ENCODE data around the gene RUNDC3A. TPM values are rescaled to one million over a fixed set of nuclear protein-coding genes. Genes with fewer than 3 reads are reported as not detected.

The RUNDC3A gene
- total and polyA plus RNA-seq, 2 of the 13 experiments (the other 11 are each of a cell fraction or from before 2014, with no cell fraction given) = 0.25 TPM; not detected in 1

- 0 out of 2 replicates have a peak, but pooled peaks have one; percentile 17 for TF ChIP-seq ZNF776 (CRISPR knock-in tag; IDR thresholded peaks at IDR 0.05)
Measured at GRCh38 chr17:44324092-44324570, 15.7 kb downstream of the RUNDC3A start (continued).

DNA sequence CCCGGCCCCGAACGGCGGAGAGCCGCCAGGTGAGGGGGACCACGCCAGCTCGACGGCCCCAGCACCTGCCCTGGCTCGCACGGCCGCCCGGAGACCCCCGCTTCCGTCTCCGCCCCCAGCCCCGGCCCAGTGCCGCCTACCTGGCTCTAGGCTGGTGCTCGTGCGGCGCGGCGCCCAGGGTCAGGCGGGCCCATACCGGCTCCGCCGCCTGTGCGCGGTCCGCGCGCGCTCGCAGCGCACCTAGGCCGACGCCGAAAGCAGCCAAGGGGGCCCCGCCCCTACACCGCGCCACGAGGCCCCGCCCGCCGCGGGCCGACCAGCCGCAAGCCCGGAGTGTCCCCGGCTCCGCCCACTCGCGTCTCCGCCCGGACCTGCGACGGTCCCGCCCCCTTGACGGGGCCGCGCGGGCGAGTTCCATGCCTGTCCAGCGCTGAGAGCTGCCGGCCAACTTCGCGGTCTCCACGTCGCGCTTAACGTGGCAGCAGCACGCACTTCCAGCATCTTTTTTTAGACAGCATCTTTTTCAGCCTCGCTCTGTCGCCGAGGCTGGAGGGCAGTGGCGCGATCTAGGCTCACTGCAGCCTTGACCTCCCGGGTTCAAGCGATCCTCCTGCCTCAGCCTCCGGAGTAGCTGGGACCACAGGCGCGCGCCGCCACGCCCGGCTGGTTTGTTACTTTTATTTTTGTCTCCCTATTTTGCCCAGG lies 16.3 kb downstream of the RUNDC3A start, which contains the start of gene SLC25A39:
SLC25A39 (minus strand) TSS at position 253 of the 705 bp plus-strand sequence. CDS start 1,261 bp downstream, outside the sequence.
- POLR2A ChIA-PET = interaction anchor here (0.5 to 1.9 kb wide), 8 partner anchors 12 to 142 kb away, joined by 3 to 8 read pairs (median 6); partner anchors contain the start of genes ATXN7L3, GRN, TMUB2 and UBTF
- intact Hi-C loops (cut with micrococcal nuclease; ENCODE audit: unreplicated experiment) (loop anchor here (2.0 to 10.0 kb wide), 3 partner anchors 50 to 122 kb away; partner anchors contain the start of gene UBTF), in situ Hi-C loops (cut with HindIII; ENCODE audit: extremely low pct_ligation_motif_present, low pct_unique_long_range_greater_than_20kb) (loop anchor here (5.0 kb wide), 1 partner anchor 102 kb away; no protein-coding TSS in a partner anchor)
- CTCF ChIA-PET (ENCODE audit: low intra/inter-chr PET ratio, low total read pairs) = no interaction called here
- Histone ChIP-seq H3K27ac (ENCODE audit: extremely low read length, insufficient read depth, low read length) (peak within 1 kb of the TSS; percentile 61), H3K4me3 (replicated peaks in 1 of 3; ENCODE audit: insufficient read depth in 1 of 3, low read depth in 2 of 3, low read length in 3 of 3) (peak within 1 kb of the TSS; percentile 78 to 97 (median 91)), H3K9ac (ENCODE audit: insufficient read depth, low read depth, low read length) (peak within 1 kb of the TSS; percentile 90), H3K4me1 (ENCODE audit: insufficient read depth, low read length) (peaks cover 55% of the 10 kb centered on the region), H3K9me3 (ENCODE audit: low read length) (no peaks in the 10 kb centered on the region), H4K20me1 (ENCODE audit: insufficient read depth, low read length) (no peaks in the 10 kb centered on the region), H3K79me2 (ENCODE audit: insufficient read depth, low read length) (peaks cover 14% of the 10 kb centered on the region), H3K36me3 (replicated peaks in 1 of 2; ENCODE audit: control insufficient read depth in 1 of 2, insufficient read depth in 2 of 2, low read length in 2 of 2) (peaks cover 17 to 29% of the 10 kb centered on the region in 2 experiments; a peak in 4 of 5 replicates), H3K27me3 (ENCODE audit: control insufficient read depth in 1 of 2, insufficient read depth in 2 of 2, low read length in 2 of 2) (no peaks in the 10 kb centered on the region; a peak in 3 of 5 replicates), H2AFZ (ENCODE audit: low read length) (no peak within 1 kb of the TSS), H3K4me2 (ENCODE audit: low read depth, low read length) (peak within 1 kb of the TSS; percentile 97)
- BruUV-seq (replicated peaks) = no TSS peak
- WGBS (ENCODE audit: low lambda C conversion rate) = 19% methylated on average over 35 of the region's 85 CpGs
- peak; percentile 80 for ATAC-seq
- FAIRE-seq = peak; percentile 62
- DNase-seq (ENCODE audit: low spot score) = peak; percentile 85
- TF ChIP-seq ZNF564 (CRISPR knock-in tag; IDR thresholded peaks at IDR 0.05) (peak; percentile 78), SMAD3 (CRISPR knock-in tag; IDR thresholded peaks at IDR 0.05) (no peak), ZNF230 (CRISPR knock-in tag; IDR thresholded peaks at IDR 0.05) (no peak; the same call in 1 of the 2 replicates), NAIF1 (CRISPR knock-in tag; IDR thresholded peaks at IDR 0.05; ENCODE audit: borderline replicate concordance) (no peak), YEATS4 (CRISPR knock-in tag; IDR thresholded peaks at IDR 0.05; ENCODE audit: borderline replicate concordance) (peak; percentile 91; the same call in 1 of the 2 replicates), ZNF547 (CRISPR knock-in tag; IDR thresholded peaks at IDR 0.05) (peak; percentile 42; the same call in 1 of the 2 replicates), ZFX (CRISPR knock-in tag; IDR thresholded peaks at IDR 0.05; ENCODE audit: low read depth) (peak; percentile 95), ZNF10 (CRISPR knock-in tag; IDR thresholded peaks at IDR 0.05; ENCODE audit: borderline replicate concordance, low read depth) (0 out of 2 replicates have a peak, but pooled peaks have one; percentile 40), EEA1 (CRISPR knock-in tag; IDR thresholded peaks at IDR 0.05; ENCODE audit: borderline replicate concordance) (peak; percentile 28; the same call in 1 of the 2 replicates), ZNF607 (CRISPR knock-in tag; IDR thresholded peaks at IDR 0.05; ENCODE audit: borderline replicate concordance) (peak; percentile 93), CEBPG (CRISPR knock-in tag; IDR thresholded peaks at IDR 0.05) (no peak), CEBPZ (IDR thresholded peaks at IDR 0.05; ENCODE audit: low read length) (no peak), MED1 (CRISPR knock-in tag; IDR thresholded peaks at IDR 0.05) (peak; percentile 55; the same call in 1 of the 2 replicates), ZNF674 (CRISPR knock-in tag; IDR thresholded peaks at IDR 0.05; ENCODE audit: low read depth) (peak; percentile 93; the same call in 1 of the 2 replicates)
- TF ChIP-seq, protein P1, sequence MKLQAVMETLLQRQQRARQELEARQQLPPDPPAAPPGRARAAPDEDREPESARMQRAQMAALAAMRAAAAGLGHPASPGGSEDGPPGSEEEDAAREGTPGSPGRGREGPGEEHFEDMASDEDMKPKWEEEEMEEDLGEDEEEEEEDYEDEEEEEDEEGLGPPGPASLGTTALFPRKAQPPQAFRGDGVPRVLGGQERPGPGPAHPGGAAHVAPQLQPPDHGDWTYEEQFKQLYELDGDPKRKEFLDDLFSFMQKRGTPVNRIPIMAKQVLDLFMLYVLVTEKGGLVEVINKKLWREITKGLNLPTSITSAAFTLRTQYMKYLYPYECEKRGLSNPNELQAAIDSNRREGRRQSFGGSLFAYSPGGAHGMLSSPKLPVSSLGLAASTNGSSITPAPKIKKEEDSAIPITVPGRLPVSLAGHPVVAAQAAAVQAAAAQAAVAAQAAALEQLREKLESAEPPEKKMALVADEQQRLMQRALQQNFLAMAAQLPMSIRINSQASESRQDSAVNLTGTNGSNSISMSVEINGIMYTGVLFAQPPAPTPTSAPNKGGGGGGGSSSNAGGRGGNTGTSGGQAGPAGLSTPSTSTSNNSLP (IDR thresholded peaks at IDR 0.05; ENCODE audit: low read depth, low read length) = no peak
